ENCODE results near the gene CDA. TPM values are rescaled to one million over a fixed set of nuclear protein-coding genes. Genes with fewer than 3 reads are reported as not detected.

CDA gene
- total and polyA plus RNA-seq, 10 of the 15 experiments (the other 5 are each of a cell fraction or from before 2014, with no cell fraction given): not detected

DNA sequence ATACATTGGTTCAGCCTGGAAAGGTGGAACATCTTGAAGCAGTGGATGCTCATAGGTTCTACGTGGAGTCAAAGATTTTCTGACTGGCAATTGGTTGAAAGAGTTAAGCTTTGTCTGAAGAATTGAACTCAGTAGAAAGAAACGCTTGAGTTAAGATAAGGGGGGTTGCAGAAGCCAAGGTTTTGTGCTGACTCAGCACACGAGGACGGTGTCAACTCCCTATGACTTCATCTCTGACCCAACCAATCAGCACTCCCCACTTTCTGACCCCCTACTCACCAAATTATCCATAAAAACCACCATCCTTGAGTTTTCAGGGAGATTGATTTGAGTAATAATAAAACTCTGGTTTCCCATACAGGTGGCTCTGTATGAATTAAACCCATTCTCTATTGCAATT is 41.8 kb downstream of the CDA start:
- CTCF ChIA-PET: interaction anchor here (0.9 to 2.5 kb wide), 4 partner anchors 8 to 563 kb away, joined by 3 to 10 read pairs (median 4); partner anchors contain the start of gene DDOST
- no peak overlapping the region for H2AFZ ChIP-seq (ENCODE audit: control insufficient read depth, low read depth, low read length)
- no peaks in the 10 kb centered on the region for H4K20me1 ChIP-seq (ENCODE audit: control insufficient read depth, insufficient read depth)
- H3K27me3 ChIP-seq (replicated peaks in 1 of 2; ENCODE audit: control insufficient read depth in 2 of 2, insufficient read depth in 2 of 2, low read length in 1 of 2): no peaks in the 10 kb centered on the region
- in situ Hi-C loops (cut with MboI) (no loop called here), intact Hi-C loops (cut with micrococcal nuclease; ENCODE audit: unreplicated experiment) (loop anchor here (10.0 kb wide), 1 partner anchor 416 kb away; no protein-coding TSS in a partner anchor)
- BruUV-seq (replicated peaks): no TSS peak
- H3K36me3 ChIP-seq (ENCODE audit: control insufficient read depth in 2 of 2, insufficient read depth in 2 of 2, low read length in 1 of 2): no peaks in the 10 kb centered on the region
- H3K4me1 ChIP-seq (ENCODE audit: control insufficient read depth, insufficient read depth, low read length): peaks cover 8% of the 10 kb centered on the region; the same call in 1 of the 2 replicates
- POLR2A ChIA-PET: interaction anchor here (0.6 kb wide), 1 partner anchor 585 kb away, joined by 3 read pairs; no protein-coding TSS in a partner anchor
- 33% methylated on average over 4 of the region's 4 CpGs for WGBS (ENCODE audit: insufficient coverage, insufficient replicate concordance, low lambda C conversion rate, missing lambda C conversion rate)
- RAD21 ChIA-PET (ENCODE audit: unreplicated experiment): no interaction called here
- no peak for ATAC-seq
- H3K79me2 ChIP-seq (ENCODE audit: control insufficient read depth, insufficient read depth, low read length): no peaks in the 10 kb centered on the region
- DNase-seq (ENCODE audit: low read depth, low spot score): no peak
- no peaks in the 10 kb centered on the region; the same call in 2 of the 3 replicates for H3K9me3 ChIP-seq (replicated peaks; ENCODE audit: control insufficient read depth, insufficient read depth, low read length)
- no peak overlapping the region for H3K4me3 ChIP-seq
- no peak overlapping the region for H3K27ac ChIP-seq (ENCODE audit: control insufficient read depth, insufficient read depth)
- SMC1A ChIA-PET (ENCODE audit: uncharacterized antibody, unreplicated experiment): interaction anchor here (0.6 kb wide), 1 partner anchor 1419 kb away, joined by 3 read pairs; no protein-coding TSS in a partner anchor
- FAIRE-seq: no peak
- H3K4me2 ChIP-seq (ENCODE audit: control insufficient read depth, insufficient read depth): no peak overlapping the region
- H3K9ac ChIP-seq (ENCODE audit: control insufficient read depth, insufficient read depth, low read length): no peak overlapping the region
- TF ChIP-seq CBX3 (IDR thresholded peaks at IDR 0.05; ENCODE audit: borderline replicate concordance, low read depth) (no peak), CHD4 (IDR thresholded peaks at IDR 0.05) (no peak), SREBF2 (IDR thresholded peaks at IDR 0.05; ENCODE audit: low read length) (no peak), NR2C1 (IDR thresholded peaks at IDR 0.05) (no peak), POLR2AphosphoS2 (IDR thresholded peaks at IDR 0.05; ENCODE audit: low read depth, low read length) (no peak), FOXM1 (IDR thresholded peaks at IDR 0.05; ENCODE audit: low read depth, low read length) (no peak), PML (IDR thresholded peaks at IDR 0.05; ENCODE audit: low read length) (no peak)
- TF ChIP-seq, protein P1, sequence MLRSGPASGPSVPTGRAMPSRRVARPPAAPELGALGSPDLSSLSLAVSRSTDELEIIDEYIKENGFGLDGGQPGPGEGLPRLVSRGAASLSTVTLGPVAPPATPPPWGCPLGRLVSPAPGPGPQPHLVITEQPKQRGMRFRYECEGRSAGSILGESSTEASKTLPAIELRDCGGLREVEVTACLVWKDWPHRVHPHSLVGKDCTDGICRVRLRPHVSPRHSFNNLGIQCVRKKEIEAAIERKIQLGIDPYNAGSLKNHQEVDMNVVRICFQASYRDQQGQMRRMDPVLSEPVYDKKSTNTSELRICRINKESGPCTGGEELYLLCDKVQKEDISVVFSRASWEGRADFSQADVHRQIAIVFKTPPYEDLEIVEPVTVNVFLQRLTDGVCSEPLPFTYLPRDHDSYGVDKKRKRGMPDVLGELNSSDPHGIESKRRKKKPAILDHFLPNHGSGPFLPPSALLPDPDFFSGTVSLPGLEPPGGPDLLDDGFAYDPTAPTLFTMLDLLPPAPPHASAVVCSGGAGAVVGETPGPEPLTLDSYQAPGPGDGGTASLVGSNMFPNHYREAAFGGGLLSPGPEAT (IDR thresholded peaks at IDR 0.05; ENCODE audit: low read depth): no peak
- TF ChIP-seq, protein P2, sequence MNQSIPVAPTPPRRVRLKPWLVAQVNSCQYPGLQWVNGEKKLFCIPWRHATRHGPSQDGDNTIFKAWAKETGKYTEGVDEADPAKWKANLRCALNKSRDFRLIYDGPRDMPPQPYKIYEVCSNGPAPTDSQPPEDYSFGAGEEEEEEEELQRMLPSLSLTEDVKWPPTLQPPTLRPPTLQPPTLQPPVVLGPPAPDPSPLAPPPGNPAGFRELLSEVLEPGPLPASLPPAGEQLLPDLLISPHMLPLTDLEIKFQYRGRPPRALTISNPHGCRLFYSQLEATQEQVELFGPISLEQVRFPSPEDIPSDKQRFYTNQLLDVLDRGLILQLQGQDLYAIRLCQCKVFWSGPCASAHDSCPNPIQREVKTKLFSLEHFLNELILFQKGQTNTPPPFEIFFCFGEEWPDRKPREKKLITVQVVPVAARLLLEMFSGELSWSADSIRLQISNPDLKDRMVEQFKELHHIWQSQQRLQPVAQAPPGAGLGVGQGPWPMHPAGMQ (IDR thresholded peaks at IDR 0.05; ENCODE audit: borderline replicate concordance): no peak
- TF ChIP-seq, protein P3, sequence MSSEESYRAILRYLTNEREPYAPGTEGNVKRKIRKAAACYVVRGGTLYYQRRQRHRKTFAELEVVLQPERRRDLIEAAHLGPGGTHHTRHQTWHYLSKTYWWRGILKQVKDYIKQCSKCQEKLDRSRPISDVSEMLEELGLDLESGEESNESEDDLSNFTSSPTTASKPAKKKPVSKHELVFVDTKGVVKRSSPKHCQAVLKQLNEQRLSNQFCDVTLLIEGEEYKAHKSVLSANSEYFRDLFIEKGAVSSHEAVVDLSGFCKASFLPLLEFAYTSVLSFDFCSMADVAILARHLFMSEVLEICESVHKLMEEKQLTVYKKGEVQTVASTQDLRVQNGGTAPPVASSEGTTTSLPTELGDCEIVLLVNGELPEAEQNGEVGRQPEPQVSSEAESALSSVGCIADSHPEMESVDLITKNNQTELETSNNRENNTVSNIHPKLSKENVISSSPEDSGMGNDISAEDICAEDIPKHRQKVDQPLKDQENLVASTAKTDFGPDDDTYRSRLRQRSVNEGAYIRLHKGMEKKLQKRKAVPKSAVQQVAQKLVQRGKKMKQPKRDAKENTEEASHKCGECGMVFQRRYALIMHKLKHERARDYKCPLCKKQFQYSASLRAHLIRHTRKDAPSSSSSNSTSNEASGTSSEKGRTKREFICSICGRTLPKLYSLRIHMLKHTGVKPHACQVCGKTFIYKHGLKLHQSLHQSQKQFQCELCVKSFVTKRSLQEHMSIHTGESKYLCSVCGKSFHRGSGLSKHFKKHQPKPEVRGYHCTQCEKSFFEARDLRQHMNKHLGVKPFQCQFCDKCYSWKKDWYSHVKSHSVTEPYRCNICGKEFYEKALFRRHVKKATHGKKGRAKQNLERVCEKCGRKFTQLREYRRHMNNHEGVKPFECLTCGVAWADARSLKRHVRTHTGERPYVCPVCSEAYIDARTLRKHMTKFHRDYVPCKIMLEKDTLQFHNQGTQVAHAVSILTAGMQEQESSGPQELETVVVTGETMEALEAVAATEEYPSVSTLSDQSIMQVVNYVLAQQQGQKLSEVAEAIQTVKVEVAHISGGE (CRISPR knock-in tag; IDR thresholded peaks at IDR 0.05): no peak
- TF ChIP-seq, protein P4, sequence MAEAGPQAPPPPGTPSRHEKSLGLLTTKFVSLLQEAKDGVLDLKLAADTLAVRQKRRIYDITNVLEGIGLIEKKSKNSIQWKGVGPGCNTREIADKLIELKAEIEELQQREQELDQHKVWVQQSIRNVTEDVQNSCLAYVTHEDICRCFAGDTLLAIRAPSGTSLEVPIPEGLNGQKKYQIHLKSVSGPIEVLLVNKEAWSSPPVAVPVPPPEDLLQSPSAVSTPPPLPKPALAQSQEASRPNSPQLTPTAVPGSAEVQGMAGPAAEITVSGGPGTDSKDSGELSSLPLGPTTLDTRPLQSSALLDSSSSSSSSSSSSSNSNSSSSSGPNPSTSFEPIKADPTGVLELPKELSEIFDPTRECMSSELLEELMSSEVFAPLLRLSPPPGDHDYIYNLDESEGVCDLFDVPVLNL (IDR thresholded peaks at IDR 0.05; ENCODE audit: low read depth, low read length): no peak
- TF ChIP-seq, protein P5, sequence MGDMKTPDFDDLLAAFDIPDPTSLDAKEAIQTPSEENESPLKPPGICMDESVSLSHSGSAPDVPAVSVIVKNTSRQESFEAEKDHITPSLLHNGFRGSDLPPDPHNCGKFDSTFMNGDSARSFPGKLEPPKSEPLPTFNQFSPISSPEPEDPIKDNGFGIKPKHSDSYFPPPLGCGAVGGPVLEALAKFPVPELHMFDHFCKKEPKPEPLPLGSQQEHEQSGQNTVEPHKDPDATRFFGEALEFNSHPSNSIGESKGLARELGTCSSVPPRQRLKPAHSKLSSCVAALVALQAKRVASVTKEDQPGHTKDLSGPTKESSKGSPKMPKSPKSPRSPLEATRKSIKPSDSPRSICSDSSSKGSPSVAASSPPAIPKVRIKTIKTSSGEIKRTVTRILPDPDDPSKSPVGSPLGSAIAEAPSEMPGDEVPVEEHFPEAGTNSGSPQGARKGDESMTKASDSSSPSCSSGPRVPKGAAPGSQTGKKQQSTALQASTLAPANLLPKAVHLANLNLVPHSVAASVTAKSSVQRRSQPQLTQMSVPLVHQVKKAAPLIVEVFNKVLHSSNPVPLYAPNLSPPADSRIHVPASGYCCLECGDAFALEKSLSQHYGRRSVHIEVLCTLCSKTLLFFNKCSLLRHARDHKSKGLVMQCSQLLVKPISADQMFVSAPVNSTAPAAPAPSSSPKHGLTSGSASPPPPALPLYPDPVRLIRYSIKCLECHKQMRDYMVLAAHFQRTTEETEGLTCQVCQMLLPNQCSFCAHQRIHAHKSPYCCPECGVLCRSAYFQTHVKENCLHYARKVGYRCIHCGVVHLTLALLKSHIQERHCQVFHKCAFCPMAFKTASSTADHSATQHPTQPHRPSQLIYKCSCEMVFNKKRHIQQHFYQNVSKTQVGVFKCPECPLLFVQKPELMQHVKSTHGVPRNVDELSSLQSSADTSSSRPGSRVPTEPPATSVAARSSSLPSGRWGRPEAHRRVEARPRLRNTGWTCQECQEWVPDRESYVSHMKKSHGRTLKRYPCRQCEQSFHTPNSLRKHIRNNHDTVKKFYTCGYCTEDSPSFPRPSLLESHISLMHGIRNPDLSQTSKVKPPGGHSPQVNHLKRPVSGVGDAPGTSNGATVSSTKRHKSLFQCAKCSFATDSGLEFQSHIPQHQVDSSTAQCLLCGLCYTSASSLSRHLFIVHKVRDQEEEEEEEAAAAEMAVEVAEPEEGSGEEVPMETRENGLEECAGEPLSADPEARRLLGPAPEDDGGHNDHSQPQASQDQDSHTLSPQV (IDR thresholded peaks at IDR 0.05): no peak
